ENCODE data around the gene ELAVL3.

GRCh38 chr19:11504502-11505031 is 23.7 kb upstream of the ELAVL3 start:
- TF ChIP-seq POLR2A (IDR thresholded peaks at IDR 0.05) (no peak), CTCF (IDR thresholded peaks at IDR 0.05) (no peak)
